ENCODE results near the gene SGCD.
"Not testable (repeated sequence)": the region's sequence is repeated elsewhere in the genome, so short reads cannot be mapped to it uniquely, and the experiment has no call there.

The SGCD gene

GRCh38 chr5:156589104-156589945 lies 262.4 kb downstream of the SGCD start:
- no peak for DNase-seq

- DNase-seq: no peak
Measured at GRCh38 chr5:156589946-156590216, 262.9 kb downstream of the SGCD start.

GRCh38 chr5:156590978-156591377 lies 264.0 kb downstream of the SGCD start:
- DNase-seq: no peak

GRCh38 chr5:156591631-156592030 lies 264.7 kb downstream of the SGCD start:
- no peak for DNase-seq

GRCh38 chr5:156593546-156593945 lies 266.6 kb downstream of the SGCD start:
- no peak for DNase-seq

- DNase-seq: no peak
Measured at GRCh38 chr5:156594406-156594805, 267.4 kb downstream of the SGCD start.

- no peak for DNase-seq
Measured at GRCh38 chr5:156595132-156595787, 268.3 kb downstream of the SGCD start.

GRCh38 chr5:156597276-156597675 lies 270.3 kb downstream of the SGCD start:
- no peak for DNase-seq

- no peak for DNase-seq
Measured at GRCh38 chr5:156598964-156599363, 272.0 kb downstream of the SGCD start.

GRCh38 chr5:156610582-156610981 lies 283.6 kb downstream of the SGCD start:
- DNase-seq: not testable (repeated sequence)

- no peak for DNase-seq
Measured at GRCh38 chr5:156615901-156616300, 288.9 kb downstream of the SGCD start.

GRCh38 chr5:156617426-156617825 lies 290.5 kb downstream of the SGCD start:
- no peak for DNase-seq

- DNase-seq: no peak
Measured at GRCh38 chr5:156618601-156619000, 291.6 kb downstream of the SGCD start.

- no peak for DNase-seq
Measured at GRCh38 chr5:156621719-156622118, 294.8 kb downstream of the SGCD start.

- no peak for DNase-seq
Measured at GRCh38 chr5:156623381-156624040, 296.5 kb downstream of the SGCD start.

- DNase-seq: no peak
Measured at GRCh38 chr5:156624686-156625085, 297.7 kb downstream of the SGCD start.

GRCh38 chr5:156628421-156628820 lies 301.5 kb downstream of the SGCD start:
- DNase-seq: no peak

GRCh38 chr5:156631005-156631404 lies 304.0 kb downstream of the SGCD start:
- DNase-seq: no peak

- no peak for DNase-seq
Measured at GRCh38 chr5:156634301-156634700, 307.3 kb downstream of the SGCD start.

- DNase-seq: no peak
Measured at GRCh38 chr5:156640691-156641241, 313.8 kb downstream of the SGCD start.

GRCh38 chr5:156641686-156642085 lies 314.7 kb downstream of the SGCD start:
- no peak for DNase-seq

- no peak for DNase-seq
Measured at GRCh38 chr5:156647034-156647451, 320.1 kb downstream of the SGCD start.

- no peak for DNase-seq
Measured at GRCh38 chr5:156654444-156654843, 327.5 kb downstream of the SGCD start.

- no peak for DNase-seq
Measured at GRCh38 chr5:156655732-156656131, 328.8 kb downstream of the SGCD start.
